BJ (cell line): ENCODE results near the gene ZNF775. TPM values are rescaled to one million over a fixed set of nuclear protein-coding genes. Genes with fewer than 3 reads are reported as not detected.

Source experiments
- CTCF ChIA-PET: fragments of 350-600 bp; formaldehyde crosslinking; extraction: SDS; loops from one replicate; lab custom pipeline; 2021; ENCODE audit warnings: antibody characterized with exemption, inconsistent platforms; lab: Yijun Ruan, JAX
- POLR2A ChIA-PET: fragments of 300-600 bp; sonication (Branson Sonifier 250); formaldehyde crosslinking; extraction: SDS; loops from one replicate; lab custom pipeline; 2021; ENCODE audit warnings: antibody characterized with exemption; lab: Charles Lee
- DNase-seq: peaks from one replicate; pipeline ENCODE4 v3.0.0-alpha.2; 2011; ENCODE audit warnings: low read depth
- H3K27me3 ChIP-seq: 2 replicates; pipeline ENCODE4 v1.6.0; 2011; ENCODE audit warnings: low read length; ENCODE audit not compliant: control insufficient read depth, insufficient read depth
- H3K36me3 ChIP-seq: 2 replicates; pipeline ENCODE4 v1.5.1; 2011; ENCODE audit warnings: low read length; ENCODE audit not compliant: control insufficient read depth, insufficient read depth
- H3K4me3 ChIP-seq: 2 replicates; pipeline ENCODE4 v1.5.1; 2011; ENCODE audit warnings: low read depth, mild to moderate bottlenecking, control low read depth, low read length
- CTCF ChIP-seq: IDR thresholded peaks from 2 replicates; pipeline ENCODE4 v1.5.1; 2011; ENCODE audit warnings: low read depth, mild to moderate bottlenecking, control low read depth, inconsistent platforms, low read length, moderate library complexity; ENCODE audit not compliant: insufficient read depth
- polyA plus RNA-seq: library from polyadenylated mRNA; depleted of rRNA; stranded (reverse); fragments of >200 nt; gene quantifications from 2 replicates; pipeline ENCODE4 v1.2.3, GENCODE V29; 2011

ZNF775 gene
- polyA plus RNA-seq, 1 experiment = 2.1 TPM

DNA sequence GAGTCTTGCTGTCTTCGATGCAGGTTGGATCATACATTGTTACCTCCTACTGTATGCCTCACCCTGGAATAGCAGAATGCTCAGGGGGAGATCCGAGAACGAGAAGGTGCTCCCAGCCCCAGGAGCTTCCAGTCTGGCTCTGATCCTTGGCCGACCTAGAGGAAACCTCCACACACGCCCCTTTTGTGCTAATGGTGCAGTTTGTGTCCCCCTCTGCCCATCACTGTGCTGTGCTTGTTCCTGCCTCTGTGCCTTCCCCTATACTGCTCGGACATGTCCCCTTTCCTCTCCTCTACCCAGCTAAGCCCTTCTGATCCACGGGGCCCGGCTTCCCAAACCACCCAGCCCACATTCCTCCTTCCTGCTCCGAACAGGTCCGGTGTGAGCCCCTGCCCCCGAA is 32.5 kb downstream of the ZNF775 start:
- no peak for TF ChIP-seq CTCF
- POLR2A ChIA-PET = no interaction called here
- H3K4me3 ChIP-seq = no peak overlapping the region
- DNase-seq = no peak
- CTCF ChIA-PET = interaction anchor here (1.1 kb wide), 1 partner anchor 10 kb away, joined by 5 read pairs; no protein-coding TSS in a partner anchor
- H3K36me3 ChIP-seq = peaks cover 4% of the 10 kb centered on the region; the same call in 1 of the 2 replicates
- no peaks in the 10 kb centered on the region for H3K27me3 ChIP-seq

- Histone ChIP-seq H3K27me3 (no peaks in the 10 kb centered on the region), H3K36me3 (peaks cover 4% of the 10 kb centered on the region; the same call in 1 of the 2 replicates), H3K4me3 (no peak overlapping the region)
- no peak for DNase-seq
- CTCF ChIA-PET = interaction anchor here (1.1 kb wide), 1 partner anchor 10 kb away, joined by 5 read pairs; no protein-coding TSS in a partner anchor
- POLR2A ChIA-PET = no interaction called here
- no peak for TF ChIP-seq CTCF
These were observed 32.9 kb downstream of the ZNF775 start for GRCh38 chr7:150412016-150412415.

- H3K36me3 ChIP-seq = peaks cover 2% of the 10 kb centered on the region; the same call in 1 of the 2 replicates
- no peaks in the 10 kb centered on the region for H3K27me3 ChIP-seq
- no peak overlapping the region for H3K4me3 ChIP-seq
- no peak for DNase-seq
- CTCF ChIA-PET = interaction anchor here (1.1 to 1.2 kb wide), 2 partner anchors 9 to 57 kb away, joined by 3 to 5 read pairs; no protein-coding TSS in a partner anchor
- no peak for TF ChIP-seq CTCF
- POLR2A ChIA-PET = no interaction called here
These were observed 33.7 kb downstream of the ZNF775 start for GRCh38 chr7:150412518-150413488.

GRCh38 chr7:150413640-150414081 is 34.5 kb downstream of the ZNF775 start:
- Histone ChIP-seq H3K4me3 (no peak overlapping the region), H3K36me3 (peaks cover 2% of the 10 kb centered on the region; the same call in 1 of the 2 replicates), H3K27me3 (no peaks in the 10 kb centered on the region)
- ChIA-PET POLR2A (no interaction called here), CTCF (interaction anchor here (1.2 kb wide), 1 partner anchor 57 kb away, joined by 3 read pairs; no protein-coding TSS in a partner anchor)
- TF ChIP-seq CTCF = no peak
- no peak for DNase-seq
